Endometrial microvascular endothelial cells (primary cell): ENCODE measurements around the gene RAB10. TPM values are rescaled to one million over a fixed set of nuclear protein-coding genes. Genes with fewer than 3 reads are reported as not detected.

Experiments
- in situ Hi-C: cut with HindIII; loops from 2 replicates; pipeline ENCODE4 v1.10.0; 2017; ENCODE audit warnings: low sequenced_read_pairs, low pct_unique_long_range_greater_than_20kb; ENCODE audit errors: inconsistent ontology term
- total RNA-seq: library from RNA; depleted of rRNA; stranded (reverse); fragments of >200 nt; gene quantifications from one replicate; pipeline ENCODE4 v1.2.3, GENCODE V29; 2015; ENCODE audit errors: inconsistent ontology term

RAB10 gene
- total RNA-seq, 1 donor from 2014 or later, result 108 TPM

DNA sequence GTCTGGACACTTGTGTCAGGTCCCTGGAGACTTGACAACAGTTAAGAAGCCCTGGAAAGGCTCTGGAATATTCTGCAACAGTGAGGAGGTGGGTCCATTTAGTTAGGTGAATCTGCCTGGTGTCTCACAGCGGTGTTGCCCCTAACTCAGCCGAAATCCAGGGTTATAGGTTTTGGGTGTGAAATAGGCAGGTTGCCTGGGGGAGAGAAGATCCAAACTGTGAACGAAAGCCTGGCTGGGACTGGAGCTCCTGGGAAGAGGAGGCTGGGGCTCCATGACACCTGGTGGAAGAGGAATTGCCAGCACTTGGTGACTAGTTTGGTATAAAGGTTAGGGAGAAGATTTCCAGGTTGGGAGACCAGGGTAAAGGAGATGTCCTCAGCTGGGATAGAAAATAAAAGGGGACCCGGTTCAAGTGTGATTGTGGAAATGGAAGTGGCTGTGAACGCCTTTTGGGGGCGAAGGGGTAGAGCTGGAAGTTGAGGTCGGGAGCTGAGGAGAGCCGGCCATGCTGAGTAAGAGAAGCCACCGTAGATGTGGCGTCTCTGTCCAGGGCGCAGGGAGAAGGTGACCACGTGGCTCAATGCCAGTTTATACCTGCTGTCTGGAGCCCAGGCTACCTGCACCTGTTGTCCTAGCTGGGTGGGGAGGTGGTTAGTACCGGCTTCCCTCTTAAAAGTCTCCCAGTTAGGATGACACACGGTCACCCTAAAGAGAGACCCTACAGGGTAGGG, 136.0 kb downstream of the RAB10 start:
- in situ Hi-C loops, result no loop called here

GRCh38 chr2:26170795-26171194, 136.9 kb downstream of the RAB10 start:
- in situ Hi-C loops, result no loop called here

DNA sequence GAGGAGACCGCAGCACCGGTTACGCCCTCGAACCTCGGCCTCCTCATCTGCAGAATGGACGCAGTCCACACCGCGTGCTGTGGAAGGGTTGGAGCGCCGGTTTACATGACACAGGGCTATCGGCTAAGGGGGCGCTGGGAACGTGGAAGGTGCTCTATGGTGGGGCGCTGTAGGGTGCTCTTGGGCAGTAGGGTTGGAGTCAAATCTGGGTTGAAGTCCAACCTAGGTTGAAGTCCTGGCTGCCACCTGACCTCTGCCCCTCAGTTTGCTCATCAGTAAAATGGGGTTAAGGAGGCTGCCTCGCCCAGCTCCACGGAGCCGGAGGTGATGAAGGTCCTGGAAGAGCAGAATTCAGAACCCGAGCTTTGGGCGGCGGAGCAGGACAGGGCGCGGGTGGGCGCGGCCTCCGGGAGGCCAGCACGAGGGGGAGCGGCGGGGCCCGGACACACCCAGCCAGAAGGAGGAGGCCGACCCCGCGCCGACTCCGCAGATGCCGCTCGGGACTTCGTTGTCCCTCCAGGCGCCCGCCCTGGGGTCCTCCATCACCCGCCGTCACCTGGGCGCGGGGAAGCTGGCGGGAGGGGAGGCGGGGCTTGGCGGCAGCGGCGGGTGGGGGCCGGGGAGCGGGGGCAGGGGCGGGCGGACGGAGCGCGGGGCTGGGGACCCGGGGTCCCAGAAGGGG, 138.4 kb downstream of the RAB10 start:
- in situ Hi-C loops, result no loop called here

DNA sequence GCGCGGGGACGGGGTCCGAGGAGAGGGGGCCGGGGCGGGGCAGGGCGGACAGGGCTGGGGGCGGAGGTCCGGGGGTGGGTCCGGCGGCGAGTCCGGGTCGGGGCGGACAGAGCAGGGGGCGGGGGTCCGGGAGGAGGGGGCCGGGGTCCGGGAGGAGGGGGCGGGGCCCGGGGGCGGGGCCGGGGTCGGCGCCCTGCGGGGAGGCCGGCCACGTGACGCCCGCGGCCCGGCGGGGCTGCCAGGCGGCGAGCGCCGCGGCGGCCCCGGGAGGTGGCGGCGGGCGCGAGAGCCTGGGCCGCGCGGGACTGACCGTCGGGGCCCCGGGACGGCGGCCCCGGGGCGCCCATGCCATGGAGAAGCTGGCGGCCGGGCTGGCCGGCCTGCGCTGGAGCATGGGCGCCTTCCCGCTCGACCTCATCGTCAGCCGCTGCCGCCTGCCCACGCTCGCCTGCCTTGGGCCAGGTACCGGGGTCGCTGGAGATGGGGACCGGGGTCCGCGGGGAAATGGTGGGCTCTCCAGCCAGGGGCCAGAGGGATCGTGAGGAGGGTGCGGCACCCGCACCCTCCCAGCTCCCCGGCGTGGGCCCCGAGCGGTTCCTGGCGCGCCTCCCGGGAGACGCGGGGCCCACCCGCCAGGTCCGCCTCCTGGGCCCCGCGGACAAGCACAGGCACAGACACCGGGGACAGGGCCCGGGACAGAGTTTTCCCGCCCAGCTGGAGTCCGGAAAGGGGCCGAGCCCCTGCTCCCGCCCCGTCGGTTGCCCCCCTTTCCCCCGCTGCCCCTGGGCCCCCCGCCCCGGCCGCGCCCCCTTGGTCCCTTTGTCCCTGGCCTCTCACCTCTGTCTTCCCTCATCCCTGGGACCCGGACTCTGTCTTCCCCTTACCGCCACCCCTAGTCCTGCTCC, 139.2 kb downstream of the RAB10 start, which contains the start of gene GAREM2:
GAREM2 (plus strand) TSS at position 218 of the 905 bp plus-strand sequence; CDS start at position 351, 133 bp downstream.
- in situ Hi-C loops, result no loop called here

DNA sequence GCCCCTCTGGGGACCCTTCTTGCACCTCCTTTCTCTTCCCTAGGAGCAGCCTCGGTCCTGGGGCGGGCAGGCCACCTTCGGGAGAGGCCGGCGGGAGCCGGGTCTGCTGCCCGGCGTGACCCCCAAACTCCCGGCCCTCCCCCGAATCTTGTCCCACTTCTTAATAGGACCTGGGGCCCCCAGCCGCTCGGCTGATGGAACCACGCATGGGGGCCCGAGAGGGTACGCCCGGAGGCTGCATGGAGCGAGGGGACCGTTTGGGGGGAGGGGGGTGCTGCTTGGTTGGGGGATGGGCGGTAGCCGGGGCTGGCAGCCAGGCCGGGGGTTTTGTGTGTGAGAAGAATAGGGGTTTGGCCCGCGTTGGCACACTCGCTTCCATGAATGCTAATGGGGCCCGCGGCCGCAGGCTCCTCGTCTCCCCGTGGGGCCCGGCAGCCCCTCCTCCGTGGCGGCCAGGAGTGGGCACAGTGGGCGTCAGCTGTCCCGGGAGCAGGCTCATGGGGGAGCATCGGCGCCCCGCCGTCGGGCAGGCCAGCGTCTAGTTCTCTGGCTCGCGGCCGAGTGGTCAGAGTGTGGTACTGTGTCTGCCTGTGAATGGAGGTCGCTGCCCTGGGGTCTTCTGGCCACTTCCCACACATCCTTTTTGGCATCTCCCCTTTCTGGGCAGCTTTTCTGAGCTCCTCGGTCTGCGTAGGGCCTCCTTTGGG, 140.0 kb downstream of the RAB10 start:
- in situ Hi-C loops, result no loop called here

DNA sequence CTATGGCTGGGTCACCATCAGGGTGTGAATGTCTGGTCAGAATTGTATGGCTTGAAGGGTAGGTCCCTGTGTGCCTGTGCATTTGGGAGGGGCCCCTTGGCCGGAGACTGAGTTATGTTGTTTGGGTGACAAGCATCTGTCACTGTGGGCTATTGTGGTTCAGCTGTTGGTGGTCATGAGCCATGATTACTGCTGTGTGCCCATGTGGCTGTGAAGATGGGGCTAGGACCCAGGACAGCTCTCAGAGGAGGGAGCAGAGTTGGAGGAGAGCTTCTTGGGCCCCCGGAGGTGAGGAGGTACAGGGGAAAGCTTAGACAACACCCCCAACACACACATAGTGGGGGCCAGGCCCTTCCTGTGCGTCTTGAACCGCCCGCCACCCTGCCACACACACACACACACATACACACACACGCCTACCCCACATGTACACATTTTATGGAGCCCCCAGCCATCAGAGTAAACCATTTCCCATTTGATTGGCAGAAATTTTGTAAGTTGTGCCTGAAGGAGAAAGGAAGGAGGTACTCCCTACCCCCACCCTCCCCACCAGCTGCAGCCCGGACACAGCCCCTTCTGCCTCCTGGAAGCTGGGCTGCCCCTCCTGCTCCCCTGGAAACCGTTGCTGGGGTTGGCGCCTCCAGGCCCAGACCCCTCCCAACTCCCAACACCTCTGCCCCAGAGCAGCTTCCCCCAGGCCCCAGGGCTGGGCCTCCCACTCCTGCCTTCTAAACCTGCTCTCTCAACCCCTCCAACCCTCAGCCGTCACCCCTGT, 141.0 kb downstream of the RAB10 start:
- in situ Hi-C loops, result no loop called here

GRCh38 chr2:26175466-26176278, 141.8 kb downstream of the RAB10 start:
- in situ Hi-C loops, result no loop called here

DNA sequence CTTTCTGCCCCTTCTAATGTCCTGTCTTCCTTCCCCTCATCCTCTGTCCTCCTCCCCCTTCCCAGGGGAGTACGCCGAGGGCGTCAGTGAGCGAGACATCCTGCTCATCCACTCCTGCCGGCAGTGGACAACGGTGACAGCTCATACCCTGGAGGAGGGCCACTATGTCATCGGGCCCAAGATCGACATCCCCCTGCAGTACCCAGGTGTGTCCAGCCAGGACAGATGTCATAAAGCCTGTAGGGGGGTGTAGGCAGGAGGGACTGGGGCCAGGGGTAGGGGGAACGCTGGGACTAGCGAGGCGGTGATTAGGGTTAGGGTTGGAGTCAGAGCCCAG, 142.4 kb downstream of the RAB10 start:
- in situ Hi-C loops, result no loop called here

DNA sequence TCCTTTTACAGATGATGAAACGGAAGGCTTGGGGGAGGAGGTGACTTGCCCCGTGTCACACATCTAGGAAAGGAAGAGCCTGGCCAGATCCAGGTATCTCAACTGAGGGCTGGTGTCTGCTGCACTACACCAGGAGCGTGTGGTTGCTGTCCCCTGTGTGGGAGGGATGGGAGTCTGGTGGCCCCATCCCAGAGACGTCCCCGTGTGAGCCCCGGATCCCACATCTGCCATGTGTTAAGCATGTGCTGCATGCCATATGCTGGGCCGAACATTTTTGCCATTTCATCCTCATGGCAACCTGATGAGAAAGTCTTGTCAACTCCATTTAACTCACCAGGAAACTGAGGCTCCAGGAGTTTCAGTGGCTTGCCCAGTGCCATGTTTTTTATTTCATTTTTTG, 143.2 kb downstream of the RAB10 start:
- in situ Hi-C loops, result no loop called here

DNA sequence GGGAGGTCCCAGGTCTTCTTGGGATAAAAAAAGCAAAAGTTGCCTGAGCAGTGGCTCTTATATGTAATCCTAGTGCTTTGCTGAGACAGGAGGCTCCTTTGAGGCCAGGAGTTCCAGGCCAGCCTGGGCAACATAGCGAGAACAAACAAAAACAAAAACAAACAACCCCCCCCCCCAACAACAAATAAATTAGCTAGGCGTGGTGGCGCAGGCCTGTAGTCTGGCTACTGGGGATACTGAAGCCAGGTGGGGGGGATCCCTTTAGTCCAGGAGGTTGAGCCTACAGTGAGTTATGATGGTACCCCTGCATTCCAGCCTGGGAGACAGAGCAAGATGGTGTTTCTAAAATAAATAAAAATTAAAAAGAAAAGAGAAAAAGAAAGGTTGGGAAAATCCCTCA, 144.4 kb downstream of the RAB10 start:
- in situ Hi-C loops, result no loop called here

GRCh38 chr2:26178746-26179436, 145.0 kb downstream of the RAB10 start:
- in situ Hi-C loops, result no loop called here

DNA sequence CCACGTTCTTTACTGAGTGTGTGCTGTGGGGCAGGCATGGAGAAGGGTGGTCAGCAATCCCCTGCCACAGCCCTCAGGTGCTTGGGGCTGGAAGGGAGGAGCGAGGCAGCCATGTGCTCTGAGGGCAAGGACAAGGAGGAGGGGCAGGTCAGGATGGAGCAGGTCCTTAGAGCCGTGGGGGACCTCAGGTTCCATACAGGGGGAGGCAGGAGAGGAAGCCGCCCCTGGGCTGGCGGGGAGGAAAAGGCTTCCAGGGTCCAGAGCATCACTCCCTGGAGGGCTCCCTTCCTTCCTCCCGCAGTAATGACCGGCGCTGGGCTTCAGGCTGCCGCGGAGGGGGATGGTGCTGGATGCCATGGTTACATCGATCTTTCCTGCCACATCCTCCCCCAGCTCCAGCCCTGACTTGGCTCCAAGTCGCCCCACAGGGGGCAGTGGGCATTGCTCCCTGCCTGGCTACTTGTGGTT, 145.6 kb downstream of the RAB10 start:
- in situ Hi-C loops, result no loop called here

GRCh38 chr2:26182441-26182840, 148.6 kb downstream of the RAB10 start:
- in situ Hi-C loops, result no loop called here

- in situ Hi-C loops, result no loop called here
Observed at GRCh38 chr2:26182887-26183630, 149.2 kb downstream of the RAB10 start.

DNA sequence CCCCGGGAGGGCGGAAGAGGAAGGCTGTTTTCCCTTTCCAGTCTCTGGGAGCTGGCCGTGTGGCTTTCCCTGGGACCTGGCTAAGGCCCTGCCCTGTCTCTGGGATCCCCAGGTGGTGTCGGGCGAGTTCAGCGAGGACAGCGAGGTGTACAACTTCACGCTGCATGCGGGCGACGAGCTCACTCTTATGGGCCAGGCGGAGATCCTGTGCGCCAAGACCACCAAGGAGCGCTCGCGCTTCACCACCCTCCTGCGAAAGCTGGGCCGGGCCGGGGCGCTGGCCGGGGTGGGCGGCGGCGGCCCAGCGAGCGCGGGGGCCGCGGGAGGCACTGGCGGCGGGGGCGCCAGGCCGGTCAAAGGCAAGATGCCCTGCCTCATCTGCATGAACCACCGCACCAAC, 150.2 kb downstream of the RAB10 start:
- in situ Hi-C loops, result no loop called here

DNA sequence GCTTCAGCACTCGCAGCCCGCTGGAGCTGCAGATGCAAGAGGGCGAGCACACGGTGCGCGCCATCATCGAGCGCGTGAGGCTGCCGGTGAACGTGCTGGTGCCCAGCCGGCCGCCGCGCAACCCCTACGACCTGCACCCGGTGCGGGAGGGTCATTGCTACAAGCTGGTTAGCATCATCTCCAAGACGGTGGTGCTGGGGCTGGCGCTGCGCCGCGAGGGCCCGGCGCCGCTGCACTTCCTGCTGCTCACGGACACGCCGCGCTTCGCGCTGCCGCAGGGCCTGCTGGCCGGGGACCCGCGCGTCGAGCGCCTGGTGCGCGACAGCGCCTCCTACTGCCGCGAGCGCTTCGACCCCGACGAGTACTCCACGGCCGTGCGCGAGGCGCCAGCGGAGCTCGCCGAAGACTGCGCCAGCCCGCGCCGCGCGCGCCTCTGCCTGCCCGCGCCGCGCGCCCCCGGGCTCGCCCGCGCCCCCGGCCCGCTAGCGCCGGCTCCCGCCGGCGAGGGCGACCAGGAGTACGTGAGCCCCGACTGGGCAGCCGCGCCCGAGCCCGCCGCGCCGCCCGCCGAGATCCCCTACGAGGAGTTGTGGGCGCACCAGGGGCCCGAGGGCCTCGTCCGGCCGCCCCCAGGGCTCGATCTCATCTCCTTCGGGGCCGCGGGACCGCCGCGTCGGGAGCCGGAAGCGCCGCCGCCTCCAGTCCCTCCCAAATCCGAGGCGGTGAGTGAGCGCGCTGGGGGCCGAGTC, 150.8 kb downstream of the RAB10 start:
- in situ Hi-C loops, result no loop called here
